ENCODE data around the gene PNPLA5. TPM values are rescaled to one million over a fixed set of nuclear protein-coding genes. Genes with fewer than 3 reads are reported as not detected.

The PNPLA5 gene
- total RNA-seq, 1 donor from 2014 or later: not detected

DNA sequence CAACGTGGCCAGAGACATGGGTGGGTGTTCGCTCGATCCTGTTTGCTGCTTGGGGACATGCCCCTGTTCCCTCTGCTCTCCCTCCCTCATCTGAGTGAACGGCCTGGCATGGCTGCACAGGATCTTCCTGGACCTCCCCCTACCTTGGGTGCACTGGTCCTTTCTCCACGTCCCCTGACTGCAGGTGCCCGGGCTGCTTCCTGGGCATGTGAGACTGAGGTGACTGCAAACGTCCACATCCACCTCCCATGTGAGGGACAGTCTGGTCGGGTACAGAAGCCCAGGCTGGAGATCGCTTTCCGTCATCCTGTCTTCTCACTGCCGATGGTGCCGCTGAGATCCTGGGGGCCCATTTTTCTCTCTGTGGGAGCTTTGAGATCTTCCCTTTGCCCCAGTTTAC lies 41.3 kb downstream of the PNPLA5 start:
- no peaks in the 10 kb centered on the region for H3K9me3 ChIP-seq (ENCODE audit: control insufficient read depth in 3 of 3, low read length in 3 of 3)
- H3K9ac ChIP-seq (ENCODE audit: low read depth in 1 of 3, low read length in 3 of 3): no peak overlapping the region
- H3K4me1 ChIP-seq (ENCODE audit: control insufficient read depth in 3 of 3, insufficient read depth in 3 of 3, low read length in 3 of 3): peaks cover 0 to 4% (median 4%) of the 10 kb centered on the region in 3 donors
- peaks cover 26 to 66% (median 56%) of the 10 kb centered on the region in 3 donors for H3K27me3 ChIP-seq (ENCODE audit: control insufficient read depth in 3 of 3, insufficient read depth in 3 of 3, low read length in 3 of 3)
- H3K4me3 ChIP-seq (ENCODE audit: low read length in 3 of 3): no peak overlapping the region
- no peaks in the 10 kb centered on the region for H3K36me3 ChIP-seq (ENCODE audit: control insufficient read depth in 3 of 3, insufficient read depth in 3 of 3, low read length in 3 of 3)
- no peak overlapping the region for H3K27ac ChIP-seq (ENCODE audit: low read depth, low read length)

DNA sequence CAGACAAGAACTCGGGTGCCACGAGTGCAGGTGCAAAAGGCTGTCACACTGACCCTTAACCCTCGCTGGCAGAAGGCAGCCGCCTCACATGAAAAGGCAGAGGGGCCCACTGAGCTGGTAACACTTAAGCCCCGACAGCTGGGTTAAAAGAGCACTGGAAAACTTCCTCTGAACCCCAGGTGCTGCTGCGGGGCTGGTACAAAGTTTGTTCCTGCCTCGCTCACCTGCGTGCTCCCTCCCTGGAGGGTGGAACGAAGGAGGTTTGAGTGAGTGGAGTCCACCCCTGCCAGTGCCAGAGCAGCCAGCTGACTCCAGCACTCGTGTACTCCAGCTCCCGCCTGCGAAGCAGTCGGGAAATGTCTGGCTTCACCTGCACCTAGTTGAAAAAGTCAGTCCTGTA lies 42.1 kb downstream of the PNPLA5 start:
- Histone ChIP-seq H3K27ac (ENCODE audit: low read depth, low read length) (no peak overlapping the region), H3K9ac (ENCODE audit: low read depth in 1 of 3, low read length in 3 of 3) (no peak overlapping the region), H3K4me3 (ENCODE audit: low read length in 3 of 3) (no peak overlapping the region), H3K9me3 (ENCODE audit: control insufficient read depth in 3 of 3, low read length in 3 of 3) (no peaks in the 10 kb centered on the region), H3K27me3 (ENCODE audit: control insufficient read depth in 3 of 3, insufficient read depth in 3 of 3, low read length in 3 of 3) (peaks cover 26 to 62% (median 59%) of the 10 kb centered on the region in 3 donors), H3K4me1 (ENCODE audit: control insufficient read depth in 3 of 3, insufficient read depth in 3 of 3, low read length in 3 of 3) (peaks cover 0 to 4% (median 4%) of the 10 kb centered on the region in 3 donors), H3K36me3 (ENCODE audit: control insufficient read depth in 3 of 3, insufficient read depth in 3 of 3, low read length in 3 of 3) (no peaks in the 10 kb centered on the region)

DNA sequence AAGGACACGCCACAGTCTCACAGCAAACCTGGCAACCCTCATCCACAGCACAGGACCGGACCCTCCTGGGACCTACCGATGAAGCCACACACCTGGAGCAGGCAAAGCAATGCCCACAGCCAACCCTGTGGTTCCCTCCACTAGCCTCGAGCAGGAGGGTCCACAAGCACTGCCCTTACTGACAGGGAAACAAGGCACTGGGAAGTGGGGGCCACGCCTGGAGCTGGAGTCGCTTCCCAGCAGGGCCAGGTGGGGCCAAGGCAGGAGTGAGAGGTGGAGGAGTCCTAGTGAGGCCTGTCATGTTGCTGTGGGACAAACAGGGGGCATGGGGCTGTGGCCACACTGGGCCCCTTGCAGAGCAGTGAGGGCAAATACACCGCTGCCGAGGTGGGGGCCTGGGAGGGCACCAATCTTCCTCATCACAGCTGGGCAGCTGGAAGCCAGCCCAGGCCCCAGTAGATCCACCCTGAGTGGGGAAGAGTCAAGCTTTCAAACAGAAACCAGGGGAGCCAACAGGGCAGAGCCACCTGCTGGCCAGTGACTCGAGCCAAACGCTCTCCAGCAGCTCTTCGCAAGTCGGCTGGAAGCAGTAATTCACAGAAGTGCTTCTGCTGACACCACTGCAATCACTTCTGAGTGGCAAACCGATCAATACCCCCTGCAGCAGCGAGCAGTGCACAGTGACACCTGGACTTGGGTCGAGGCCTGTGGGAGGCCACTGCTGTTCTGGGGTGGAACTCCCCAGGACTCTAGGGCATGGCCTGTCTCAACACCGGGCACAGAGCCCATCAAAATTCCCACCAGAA lies 43.2 kb downstream of the PNPLA5 start:
- peaks cover 0 to 4% (median 4%) of the 10 kb centered on the region in 3 donors for H3K4me1 ChIP-seq (ENCODE audit: control insufficient read depth in 3 of 3, insufficient read depth in 3 of 3, low read length in 3 of 3)

DNA sequence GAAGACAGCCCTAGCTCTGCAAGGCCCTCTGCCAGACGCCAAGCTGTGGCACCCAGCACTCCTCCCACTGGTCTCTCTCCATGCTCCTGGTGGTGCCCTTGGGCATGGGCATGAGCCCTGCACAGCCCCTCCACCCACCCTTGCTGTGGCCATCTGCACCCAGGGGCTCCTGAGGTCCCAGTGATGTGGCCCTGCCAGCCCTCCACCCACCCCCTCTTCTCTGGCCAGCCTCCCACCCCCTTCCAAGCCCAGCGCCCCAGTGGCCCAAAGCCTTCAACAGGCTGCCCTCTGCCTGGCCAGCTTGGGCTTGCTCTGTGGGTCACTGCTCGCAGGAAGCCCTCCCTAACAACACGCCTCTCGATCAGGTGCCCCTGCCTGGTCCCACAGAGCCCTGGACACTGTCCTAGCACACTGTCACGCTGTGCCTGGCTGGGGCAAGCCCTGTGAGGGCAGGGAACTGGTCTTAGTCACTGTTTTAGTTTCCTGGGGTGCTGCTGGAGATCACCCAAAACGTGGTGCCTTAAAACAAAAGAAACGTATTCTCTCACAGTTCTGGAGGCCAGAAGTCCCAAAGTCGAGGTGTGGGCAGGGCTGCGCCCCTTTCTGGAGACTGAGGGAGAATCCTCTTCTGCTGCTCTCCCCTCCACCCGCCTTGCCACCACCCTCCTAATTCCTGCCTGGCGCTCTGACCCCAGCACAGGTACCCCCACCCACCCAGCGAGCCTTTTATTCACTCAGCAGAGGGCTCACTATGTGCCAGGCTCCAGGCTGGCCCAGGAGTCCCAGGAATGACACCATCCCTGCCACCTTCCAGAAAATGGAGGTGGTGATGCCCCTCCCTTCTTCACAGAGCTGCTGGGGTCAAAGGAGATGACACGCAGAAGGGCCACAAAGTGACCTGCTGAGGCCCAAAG lies 44.2 kb downstream of the PNPLA5 start:
- no peak overlapping the region for H3K4me3 ChIP-seq (ENCODE audit: low read length in 3 of 3)
- no peak overlapping the region for H3K27ac ChIP-seq (ENCODE audit: low read depth, low read length)
- H3K9ac ChIP-seq (ENCODE audit: low read depth in 1 of 3, low read length in 3 of 3): no peak overlapping the region
- no peaks in the 10 kb centered on the region for H3K36me3 ChIP-seq (ENCODE audit: control insufficient read depth in 3 of 3, insufficient read depth in 3 of 3, low read length in 3 of 3)
- peaks cover 0 to 4% (median 4%) of the 10 kb centered on the region in 3 donors for H3K4me1 ChIP-seq (ENCODE audit: control insufficient read depth in 3 of 3, insufficient read depth in 3 of 3, low read length in 3 of 3)
- H3K9me3 ChIP-seq (ENCODE audit: control insufficient read depth in 3 of 3, low read length in 3 of 3): no peaks in the 10 kb centered on the region
- peaks cover 17 to 50% (median 49%) of the 10 kb centered on the region in 3 donors for H3K27me3 ChIP-seq (ENCODE audit: control insufficient read depth in 3 of 3, insufficient read depth in 3 of 3, low read length in 3 of 3)

More for the DNA sequence above, 43.2 kb downstream of the PNPLA5 start:
- peaks cover 26 to 59% (median 56%) of the 10 kb centered on the region in 3 donors for H3K27me3 ChIP-seq (ENCODE audit: control insufficient read depth in 3 of 3, insufficient read depth in 3 of 3, low read length in 3 of 3)
- H3K9ac ChIP-seq (ENCODE audit: low read depth in 1 of 3, low read length in 3 of 3): no peak overlapping the region
- no peak overlapping the region for H3K4me3 ChIP-seq (ENCODE audit: low read length in 3 of 3)
- H3K36me3 ChIP-seq (ENCODE audit: control insufficient read depth in 3 of 3, insufficient read depth in 3 of 3, low read length in 3 of 3): no peaks in the 10 kb centered on the region
- H3K9me3 ChIP-seq (ENCODE audit: control insufficient read depth in 3 of 3, low read length in 3 of 3): no peaks in the 10 kb centered on the region
- H3K27ac ChIP-seq (ENCODE audit: low read depth, low read length): no peak overlapping the region

DNA sequence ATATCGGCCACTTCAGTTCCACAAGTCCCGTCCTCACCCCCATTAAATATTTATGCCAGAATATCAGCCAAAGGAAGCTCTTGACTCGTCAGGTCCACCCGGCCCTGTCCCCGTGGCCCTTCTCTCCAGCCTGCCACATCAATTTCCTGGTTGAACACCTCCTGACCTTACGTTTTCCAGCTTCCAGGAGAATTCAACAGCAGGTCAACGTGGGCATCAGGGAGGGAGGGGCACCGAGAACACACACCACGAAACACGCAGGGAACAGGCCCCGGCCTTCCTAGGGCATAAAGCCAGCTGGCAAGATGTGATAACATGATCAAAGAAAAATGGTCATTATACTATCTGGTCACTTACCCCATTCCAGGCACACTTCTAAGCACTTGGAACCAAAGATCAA lies 44.8 kb downstream of the PNPLA5 start:
- H3K4me3 ChIP-seq (ENCODE audit: low read length in 3 of 3): no peak overlapping the region
- H3K36me3 ChIP-seq (ENCODE audit: control insufficient read depth in 3 of 3, insufficient read depth in 3 of 3, low read length in 3 of 3): no peaks in the 10 kb centered on the region
- no peak overlapping the region for H3K27ac ChIP-seq (ENCODE audit: low read depth, low read length)
- H3K27me3 ChIP-seq (ENCODE audit: control insufficient read depth in 3 of 3, insufficient read depth in 3 of 3, low read length in 3 of 3): peaks cover 11 to 47% (median 42%) of the 10 kb centered on the region in 3 donors
- H3K9me3 ChIP-seq (ENCODE audit: control insufficient read depth in 3 of 3, low read length in 3 of 3): no peaks in the 10 kb centered on the region
- H3K4me1 ChIP-seq (ENCODE audit: control insufficient read depth in 3 of 3, insufficient read depth in 3 of 3, low read length in 3 of 3): peaks cover 0 to 4% (median 4%) of the 10 kb centered on the region in 3 donors
- no peak overlapping the region for H3K9ac ChIP-seq (ENCODE audit: low read depth in 1 of 3, low read length in 3 of 3)

DNA sequence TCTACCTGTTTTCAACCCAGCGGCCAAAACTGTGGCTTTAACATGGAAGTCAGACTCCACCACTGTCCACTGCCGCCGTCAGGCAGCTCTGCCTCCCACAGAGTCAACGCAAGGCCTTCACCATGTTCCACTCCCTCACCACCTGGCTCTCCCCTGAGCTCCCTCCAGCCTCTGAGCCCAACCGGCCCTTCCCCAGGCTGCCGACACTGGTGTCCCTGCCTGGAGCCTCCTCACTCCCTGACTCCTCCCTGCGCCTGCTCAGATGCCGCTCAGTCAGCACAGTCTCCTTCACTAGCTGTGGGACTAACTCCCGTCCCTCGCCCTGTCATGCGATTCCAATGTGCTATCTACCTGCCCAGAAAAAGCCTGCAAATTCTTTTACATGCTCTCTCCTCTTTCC lies 45.8 kb downstream of the PNPLA5 start:
- Histone ChIP-seq H3K27ac (ENCODE audit: low read depth, low read length) (no peak overlapping the region), H3K9me3 (ENCODE audit: control insufficient read depth in 3 of 3, low read length in 3 of 3) (no peaks in the 10 kb centered on the region), H3K36me3 (ENCODE audit: control insufficient read depth in 3 of 3, insufficient read depth in 3 of 3, low read length in 3 of 3) (no peaks in the 10 kb centered on the region), H3K9ac (ENCODE audit: low read depth in 1 of 3, low read length in 3 of 3) (no peak overlapping the region), H3K4me1 (ENCODE audit: control insufficient read depth in 3 of 3, insufficient read depth in 3 of 3, low read length in 3 of 3) (peaks cover 0 to 4% (median 4%) of the 10 kb centered on the region in 3 donors), H3K27me3 (ENCODE audit: control insufficient read depth in 3 of 3, insufficient read depth in 3 of 3, low read length in 3 of 3) (peaks cover 4 to 39% (median 37%) of the 10 kb centered on the region in 3 donors), H3K4me3 (ENCODE audit: low read length in 3 of 3) (no peak overlapping the region)

DNA sequence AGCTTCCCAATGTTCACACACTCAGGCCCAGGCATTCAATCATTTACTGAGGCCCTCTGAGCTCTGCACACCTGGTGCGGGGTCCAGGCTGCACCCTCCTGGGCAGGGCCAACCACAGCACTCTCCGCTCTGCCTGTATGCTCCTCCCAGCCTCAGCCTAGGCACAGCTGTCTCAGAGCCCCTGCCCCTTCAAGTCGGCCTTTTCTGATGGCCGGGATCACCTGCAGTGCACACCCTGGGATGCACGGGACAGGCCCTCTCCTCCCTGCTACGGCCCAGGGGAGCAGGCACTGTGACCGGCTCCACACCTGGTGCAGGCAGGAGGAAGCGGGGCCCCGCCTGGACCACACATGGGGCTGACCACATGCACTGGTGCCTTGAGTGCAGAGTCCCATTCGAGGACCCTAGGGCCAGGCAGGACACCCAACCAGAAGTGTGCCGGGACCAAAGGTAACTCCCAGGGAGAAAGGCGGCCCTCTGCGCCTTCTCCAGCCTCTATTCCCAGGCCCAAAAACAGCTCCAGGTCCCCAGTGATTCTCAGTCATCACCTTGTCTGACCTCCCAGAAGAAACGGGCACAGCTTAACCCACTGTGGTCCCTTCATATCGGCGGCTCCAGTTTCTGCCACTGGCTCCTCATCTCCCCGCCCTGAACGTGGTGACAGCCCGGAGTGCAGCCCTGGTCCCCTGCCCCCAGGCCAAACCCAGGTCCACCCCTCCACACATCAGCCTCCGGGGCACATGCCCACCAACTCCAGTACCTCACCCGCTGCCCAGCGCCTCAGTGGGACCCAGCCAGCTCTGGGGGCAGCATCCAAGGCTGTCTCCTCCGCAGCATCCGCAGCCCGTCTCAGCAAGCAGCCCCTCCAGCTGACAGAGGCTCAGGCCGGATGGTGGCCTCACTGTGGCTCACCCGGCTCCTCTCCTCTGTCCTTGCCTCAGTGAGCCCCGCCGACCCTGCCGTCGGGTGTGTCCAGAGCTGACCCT lies 47.0 kb downstream of the PNPLA5 start:
- no peaks in the 10 kb centered on the region for H3K36me3 ChIP-seq (ENCODE audit: control insufficient read depth in 3 of 3, insufficient read depth in 3 of 3, low read length in 3 of 3)
- H3K4me1 ChIP-seq (ENCODE audit: control insufficient read depth in 3 of 3, insufficient read depth in 3 of 3, low read length in 3 of 3): peaks cover 0 to 4% (median 4%) of the 10 kb centered on the region in 3 donors
- no peak overlapping the region for H3K4me3 ChIP-seq (ENCODE audit: low read length in 3 of 3)
- no peak overlapping the region for H3K9ac ChIP-seq (ENCODE audit: low read depth in 1 of 3, low read length in 3 of 3)
- no peaks in the 10 kb centered on the region for H3K9me3 ChIP-seq (ENCODE audit: control insufficient read depth in 3 of 3, low read length in 3 of 3)
- peaks cover 2 to 38% (median 32%) of the 10 kb centered on the region in 3 donors for H3K27me3 ChIP-seq (ENCODE audit: control insufficient read depth in 3 of 3, insufficient read depth in 3 of 3, low read length in 3 of 3)
- no peak overlapping the region for H3K27ac ChIP-seq (ENCODE audit: low read depth, low read length)

DNA sequence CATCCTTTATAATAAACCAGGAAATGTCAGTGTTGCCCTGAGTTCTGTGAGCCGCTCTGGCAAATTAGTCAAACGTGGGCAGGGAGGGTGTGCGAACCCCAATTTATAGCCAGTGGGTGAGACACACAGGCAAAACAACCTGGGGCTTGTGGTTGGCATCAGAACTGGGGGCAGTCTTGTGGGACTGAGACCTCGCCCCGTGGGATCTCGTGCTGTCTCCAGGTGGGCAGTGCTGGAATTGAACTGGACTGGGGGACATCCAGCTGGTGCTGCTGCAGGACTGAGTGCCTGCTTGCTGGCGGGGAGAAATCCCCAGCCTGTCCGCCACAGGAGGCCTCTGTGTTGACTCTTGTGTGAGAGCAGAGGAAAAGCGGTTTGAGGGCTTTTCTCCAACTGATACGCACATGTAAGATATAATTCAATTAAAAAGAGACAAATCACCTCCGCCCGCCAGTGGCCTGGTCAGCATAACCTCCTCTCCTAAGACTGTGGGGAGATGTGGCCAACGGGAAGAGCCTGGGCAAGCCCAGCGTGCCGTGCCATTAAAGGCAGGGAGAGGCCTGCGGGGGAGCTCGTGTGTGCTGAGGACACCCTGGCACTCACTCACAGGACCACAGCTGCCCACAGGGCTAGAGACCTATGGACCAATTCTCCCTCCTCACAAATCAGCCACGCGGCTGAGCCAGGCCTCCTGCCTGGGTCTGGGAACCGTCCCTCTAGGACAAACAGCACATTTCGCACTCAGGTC lies 47.9 kb downstream of the PNPLA5 start:
- H3K27me3 ChIP-seq (ENCODE audit: control insufficient read depth in 3 of 3, insufficient read depth in 3 of 3, low read length in 3 of 3): peaks cover 2 to 35% (median 27%) of the 10 kb centered on the region in 3 donors
- peaks cover 0 to 4% (median 4%) of the 10 kb centered on the region in 3 donors for H3K4me1 ChIP-seq (ENCODE audit: control insufficient read depth in 3 of 3, insufficient read depth in 3 of 3, low read length in 3 of 3)
- H3K9me3 ChIP-seq (ENCODE audit: control insufficient read depth in 3 of 3, low read length in 3 of 3): no peaks in the 10 kb centered on the region
- no peak overlapping the region for H3K27ac ChIP-seq (ENCODE audit: low read depth, low read length)
- H3K36me3 ChIP-seq (ENCODE audit: control insufficient read depth in 3 of 3, insufficient read depth in 3 of 3, low read length in 3 of 3): no peaks in the 10 kb centered on the region
- H3K4me3 ChIP-seq (ENCODE audit: low read length in 3 of 3): no peak overlapping the region
- H3K9ac ChIP-seq (ENCODE audit: low read depth in 1 of 3, low read length in 3 of 3): no peak overlapping the region

DNA sequence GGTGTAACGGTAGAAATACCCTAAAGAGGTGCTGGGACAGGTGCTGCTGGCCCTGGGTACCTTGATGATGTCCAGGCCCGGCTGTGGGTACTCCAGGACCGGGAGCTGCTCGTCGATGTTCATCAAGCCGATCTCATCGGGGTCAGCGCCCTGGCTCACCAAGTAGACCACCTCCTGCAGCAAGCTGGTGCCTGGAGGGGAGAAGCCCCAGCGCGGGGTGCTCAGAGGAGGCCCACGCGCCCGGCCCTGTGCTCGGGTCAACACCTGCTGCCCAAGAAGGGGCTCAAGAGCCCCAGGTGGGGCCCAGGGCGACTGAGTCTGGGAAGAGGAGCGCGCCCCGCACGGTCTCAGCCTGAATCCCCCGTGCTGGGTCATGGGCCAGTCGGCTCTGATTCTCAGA lies 50.1 kb downstream of the PNPLA5 start:
- H3K9me3 ChIP-seq (ENCODE audit: control insufficient read depth in 3 of 3, low read length in 3 of 3): no peaks in the 10 kb centered on the region
- H3K9ac ChIP-seq (ENCODE audit: low read depth in 1 of 3, low read length in 3 of 3): no peak overlapping the region
- H3K4me3 ChIP-seq (ENCODE audit: low read length in 3 of 3): no peak overlapping the region
- H3K4me1 ChIP-seq (ENCODE audit: control insufficient read depth in 3 of 3, insufficient read depth in 3 of 3, low read length in 3 of 3): no peaks in the 10 kb centered on the region
- H3K27me3 ChIP-seq (ENCODE audit: control insufficient read depth in 3 of 3, insufficient read depth in 3 of 3, low read length in 3 of 3): peaks cover 14 to 27% (median 19%) of the 10 kb centered on the region in 3 donors
- no peaks in the 10 kb centered on the region for H3K36me3 ChIP-seq (ENCODE audit: control insufficient read depth in 3 of 3, insufficient read depth in 3 of 3, low read length in 3 of 3)
- H3K27ac ChIP-seq (ENCODE audit: low read depth, low read length): no peak overlapping the region

All from skeletal muscle tissue (tissue), 4 donors.